Measurements from ENCODE around the gene MTCL1.

- TF ChIP-seq CTCF (IDR thresholded peaks at IDR 0.05) (no peak), POLR2AphosphoS5 (IDR thresholded peaks at IDR 0.05) (no peak)
Observed at GRCh38 chr18:8763611-8764010, 58.3 kb downstream of the MTCL1 start.
